GM03348 (cell line): ENCODE data around the gene NXPH1.

ENCODE experiments used
- DNase-seq: peaks from one replicate; pipeline ENCODE4 v3.0.0; 2012; ENCODE audit warnings: low spot score

Gene NXPH1

DNA sequence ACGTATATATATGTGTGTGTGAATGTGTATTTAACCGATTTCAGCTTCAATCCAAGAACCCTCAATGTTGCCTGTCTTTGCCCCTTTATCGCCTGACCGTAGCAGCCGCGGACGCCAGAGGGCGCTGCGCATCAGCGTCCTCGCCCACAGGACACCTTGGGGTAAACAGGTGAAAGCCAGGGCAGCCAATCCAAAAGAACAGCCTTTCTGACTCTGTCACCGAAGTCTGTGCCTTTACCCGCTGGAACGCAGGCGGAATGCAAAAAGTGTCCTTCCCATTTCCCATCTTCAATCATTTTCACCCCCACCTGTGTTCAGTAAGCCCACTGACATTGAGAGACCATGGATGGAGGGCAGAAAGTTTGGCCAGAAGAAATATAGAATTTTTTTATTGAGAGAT, 3.6 kb downstream of the NXPH1 start:
- DNase-seq = peak; percentile 22

GRCh38 chr7:8437606-8438005, 4.2 kb downstream of the NXPH1 start:
- DNase-seq = no peak

GRCh38 chr7:8440670-8441069, 7.3 kb downstream of the NXPH1 start:
- DNase-seq = no peak

GRCh38 chr7:8441106-8441965, 7.9 kb downstream of the NXPH1 start:
- DNase-seq = no peak

DNA sequence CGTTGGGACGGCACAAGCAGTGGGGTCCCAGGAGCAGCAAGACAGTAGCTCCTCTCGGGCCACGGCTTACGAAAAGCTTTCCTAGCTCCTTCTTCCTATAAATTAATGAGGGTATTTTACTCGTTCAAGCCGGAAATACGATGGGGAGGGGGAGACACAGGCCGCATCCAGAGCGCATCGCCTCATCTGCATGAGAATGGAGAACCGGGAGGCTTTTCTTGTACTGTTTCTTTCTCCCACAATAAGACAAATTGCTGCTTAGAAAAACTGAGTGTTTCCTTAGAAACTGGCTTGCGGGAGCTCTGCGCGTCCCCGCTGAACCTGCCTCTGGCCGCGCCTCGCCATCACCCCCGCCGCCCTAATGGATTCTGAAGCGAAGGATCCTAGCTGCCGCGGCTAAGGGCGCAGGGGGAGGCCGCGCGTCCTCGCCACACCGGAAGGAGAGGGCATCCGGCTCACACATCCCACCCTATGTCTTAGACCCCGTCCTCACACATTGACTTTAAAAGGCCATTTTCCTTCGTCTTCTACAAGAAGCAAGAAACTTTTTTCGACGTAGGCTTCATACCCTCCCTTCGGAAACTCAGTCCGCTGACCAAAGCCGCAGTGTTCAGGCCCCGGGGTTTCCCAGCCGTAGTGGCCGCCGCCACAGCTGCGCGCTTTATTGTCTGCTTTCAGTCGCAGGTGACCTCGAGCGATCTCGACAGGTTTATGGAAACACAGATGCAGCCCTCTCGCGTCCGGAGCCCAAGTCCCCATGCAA, 8.8 kb downstream of the NXPH1 start:
- DNase-seq = no peak

DNA sequence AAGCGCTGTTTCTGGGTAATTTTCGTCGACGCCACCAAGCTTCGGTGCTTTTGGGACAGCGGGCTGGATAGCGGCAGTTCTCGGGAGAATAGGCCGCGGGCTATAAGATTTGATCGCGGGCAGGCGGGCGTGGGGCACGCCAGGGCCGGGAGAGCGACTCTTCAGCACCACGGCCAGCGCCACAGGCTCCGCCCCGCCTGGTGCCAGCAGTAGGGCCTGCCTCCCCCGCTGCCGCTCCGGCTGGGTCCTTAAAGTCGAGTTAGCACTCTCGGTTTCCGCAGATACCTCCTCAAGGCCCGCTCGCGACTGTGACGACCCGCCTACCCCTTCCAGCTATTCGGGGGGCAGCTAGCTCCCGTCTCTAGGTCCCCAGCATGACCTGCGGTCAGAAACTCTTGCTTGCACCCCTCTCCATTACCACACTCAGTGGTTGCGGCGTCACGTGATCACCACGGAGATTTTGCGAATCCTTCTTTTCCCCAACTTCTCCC, 9.4 kb downstream of the NXPH1 start:
- DNase-seq = peak; percentile 67

- DNase-seq = no peak
These were observed 10.4 kb downstream of the NXPH1 start for GRCh38 chr7:8443576-8444467.

- no peak for DNase-seq
These were observed 11.0 kb downstream of the NXPH1 start for GRCh38 chr7:8444468-8444769.

GRCh38 chr7:8453535-8453934, 20.1 kb downstream of the NXPH1 start:
- no peak for DNase-seq

DNA sequence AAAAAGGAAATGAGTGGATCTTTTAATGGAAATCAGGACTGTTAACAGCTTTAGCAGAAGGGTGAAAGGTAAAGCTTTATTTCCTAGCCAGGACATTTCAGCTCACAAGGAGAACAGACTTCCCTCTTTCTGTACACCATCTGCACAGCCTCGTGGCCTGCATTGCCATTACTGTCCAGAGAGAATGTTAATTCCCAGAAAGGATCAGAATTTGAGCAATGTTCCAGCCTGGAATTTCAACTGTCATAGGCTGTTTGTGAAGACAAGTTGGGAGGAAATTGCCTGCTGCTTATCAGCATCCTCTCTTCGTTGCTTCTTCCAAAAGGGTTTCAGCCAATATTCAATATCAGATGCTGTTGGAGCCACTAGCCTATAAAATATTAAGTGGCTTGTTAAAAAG, 22.0 kb downstream of the NXPH1 start:
- DNase-seq = no peak

- DNase-seq = no peak
These were observed 28.9 kb downstream of the NXPH1 start for GRCh38 chr7:8462309-8462708.

DNA sequence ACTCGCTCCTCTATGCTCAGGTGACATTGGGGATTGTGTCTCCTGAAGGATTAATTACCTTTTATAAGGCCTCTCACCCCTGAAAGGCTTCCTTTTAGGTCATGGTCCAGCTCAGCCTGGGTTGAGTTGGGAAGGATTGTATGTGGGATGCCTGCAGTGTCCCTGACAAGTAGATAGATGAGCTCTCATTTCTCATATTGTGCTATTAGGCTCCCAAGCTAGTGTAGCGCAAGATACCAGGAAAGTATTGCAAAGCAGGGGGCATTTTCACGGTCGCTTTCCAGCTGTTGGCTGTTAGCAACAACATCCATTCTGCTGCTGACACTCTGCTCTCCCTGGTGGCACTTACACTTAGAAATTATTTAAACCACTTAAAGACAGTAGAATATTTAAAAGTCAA, 31.9 kb downstream of the NXPH1 start:
- DNase-seq = no peak

GRCh38 chr7:8480527-8480926, 47.1 kb downstream of the NXPH1 start:
- DNase-seq = no peak

GRCh38 chr7:8481096-8481495, 47.7 kb downstream of the NXPH1 start:
- DNase-seq = no peak

DNA sequence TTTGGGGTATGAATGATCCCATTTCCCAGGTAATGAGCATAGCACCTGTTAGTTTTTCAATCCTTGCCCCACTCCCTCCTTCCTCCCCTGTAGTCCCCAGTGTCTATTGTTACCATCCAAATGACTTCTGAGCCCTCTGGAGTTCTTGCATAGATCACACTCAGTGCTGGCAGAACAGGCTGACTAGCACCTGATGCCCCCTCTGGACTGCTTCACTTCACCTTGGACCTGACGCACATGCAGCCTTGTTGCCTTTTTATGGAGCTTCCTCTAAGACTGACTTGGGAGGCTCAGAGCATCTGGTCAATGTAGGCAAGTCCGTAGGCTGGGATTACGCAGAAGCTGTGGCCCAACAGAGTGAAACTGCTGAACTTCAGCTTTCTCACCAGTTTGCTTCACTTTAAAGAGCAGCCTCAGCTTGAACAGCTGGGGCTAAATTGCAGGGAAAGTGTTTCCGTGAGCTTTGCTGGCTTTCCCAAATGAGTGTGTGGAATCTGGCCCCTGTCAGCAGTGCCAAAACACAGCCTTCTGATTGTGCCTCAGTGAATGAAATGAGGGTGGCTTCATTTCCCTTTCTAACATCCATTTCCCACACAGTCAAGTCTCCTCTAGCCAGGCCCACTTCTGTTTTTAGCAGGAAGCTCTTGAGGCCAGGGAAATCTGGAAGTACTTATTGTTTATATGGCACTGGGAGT, 48.5 kb downstream of the NXPH1 start:
- DNase-seq = no peak

- no peak for DNase-seq
These were observed 57.1 kb downstream of the NXPH1 start for GRCh38 chr7:8490391-8491045.

DNA sequence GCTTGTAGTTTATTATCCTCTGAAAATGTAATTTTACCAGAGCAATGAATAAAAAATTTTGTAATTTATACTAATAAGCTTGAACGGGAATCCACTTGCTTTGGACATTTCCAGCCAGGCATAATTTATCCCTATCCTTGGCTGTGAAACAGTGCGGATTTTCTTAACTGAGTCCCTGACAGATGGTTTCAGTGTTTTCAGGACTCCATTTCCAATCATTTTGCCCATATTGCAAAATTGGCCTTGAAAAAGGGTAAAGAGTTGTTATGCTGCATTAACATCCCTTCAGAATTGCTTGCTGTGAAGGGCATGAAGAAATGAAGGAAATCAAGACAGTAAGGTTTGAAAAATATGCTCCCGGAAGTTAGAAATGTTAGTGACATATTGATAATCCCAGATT, 57.7 kb downstream of the NXPH1 start:
- no peak for DNase-seq

GRCh38 chr7:8491544-8492489, 58.4 kb downstream of the NXPH1 start:
- no peak for DNase-seq

- no peak for DNase-seq
These were observed 65.7 kb downstream of the NXPH1 start for GRCh38 chr7:8499128-8499527.

GRCh38 chr7:8500286-8500685, 66.9 kb downstream of the NXPH1 start:
- DNase-seq = no peak
